Tibial nerve (tissue), 4 donors: Measurements from ENCODE around the gene DNAL4. TPM values are rescaled to one million over a fixed set of nuclear protein-coding genes. Genes with fewer than 3 reads are reported as not detected.

Source experiments
- DNase-seq, 2 donors: peaks; one replicate each; pipeline ENCODE4 v3.0.0-alpha.2; 2019; ENCODE audit warnings: low spot score in 2 of 2
- H3K27ac ChIP-seq, 4 donors: fragments of 200-600 bp; sonication (generic) in 3 of 4; one replicate each; pipeline ENCODE4 v1.5.1; 2017 to 2019; ENCODE audit warnings: mild to moderate bottlenecking in 1 of 4
- H3K27me3 ChIP-seq, 2 donors: fragments of 200-600 bp; sonication (generic) in 1 of 2; one replicate each; pipeline versions ENCODE4 v1.5.1 to v1.6.0; 2017 to 2019
- H3K36me3 ChIP-seq, 3 donors: fragments of 200-600 bp; sonication (generic); one replicate each; pipeline ENCODE4 v1.5.1; 2018 to 2019
- H3K4me1 ChIP-seq, 4 donors: fragments of 200-600 bp; sonication (generic) in 3 of 4; one replicate each; pipeline ENCODE4 v1.5.1; 2017 to 2019
- H3K4me3 ChIP-seq, 4 donors: fragments of 200-600 bp; sonication (generic) in 3 of 4; one replicate each; pipeline ENCODE4 v1.5.1; 2017 to 2019; ENCODE audit warnings: mild to moderate bottlenecking in 1 of 4, moderate library complexity in 1 of 4
- H3K9me3 ChIP-seq, 4 donors: fragments of 200-600 bp; sonication (generic) in 3 of 4; one replicate each; pipeline ENCODE4 v1.5.1; 2017 to 2019
- CTCF ChIP-seq, 5 experiments: fragments of 200-600 bp in 3 of 5; fragments of 450-650 bp in 2 of 5; sonication (generic) in 3 of 5; IDR thresholded peaks; one replicate each; pipeline ENCODE4 v1.5.1; 2016 to 2019; ENCODE audit warnings: antibody characterized with exemption in 5 of 5, mild to moderate bottlenecking in 3 of 5, moderate library complexity in 2 of 5
- EP300 ChIP-seq, 2 donors: sonication (generic); formaldehyde crosslinking; IDR thresholded peaks; one replicate each; pipeline ENCODE4 v1.6.1; 2017; ENCODE audit warnings: antibody characterized with exemption in 2 of 2, mild to moderate bottlenecking in 1 of 2
- POLR2A ChIP-seq, 2 donors: fragments of 450-650 bp; IDR thresholded peaks; one replicate each; pipeline ENCODE4 v1.6.1; 2017; ENCODE audit warnings: antibody characterized with exemption in 2 of 2, mild to moderate bottlenecking in 2 of 2, moderate library complexity in 2 of 2
- WGBS, 2 donors: methylation state at CpG; one replicate each; pipeline ENCODE4 v1.1.5; 2018; 5-methylcytosine and 5-hydroxymethylcytosine counted together
- total RNA-seq, 4 donors: library from RNA; depleted of rRNA; stranded (reverse); fragments of >200 nt; gene quantifications; one replicate each; pipeline ENCODE4 v1.1.0, GENCODE V29; 2016

Gene DNAL4
- total RNA-seq, 4 donors from 2014 or later: 14.7 to 17.7 (median 17.1) TPM

DNA sequence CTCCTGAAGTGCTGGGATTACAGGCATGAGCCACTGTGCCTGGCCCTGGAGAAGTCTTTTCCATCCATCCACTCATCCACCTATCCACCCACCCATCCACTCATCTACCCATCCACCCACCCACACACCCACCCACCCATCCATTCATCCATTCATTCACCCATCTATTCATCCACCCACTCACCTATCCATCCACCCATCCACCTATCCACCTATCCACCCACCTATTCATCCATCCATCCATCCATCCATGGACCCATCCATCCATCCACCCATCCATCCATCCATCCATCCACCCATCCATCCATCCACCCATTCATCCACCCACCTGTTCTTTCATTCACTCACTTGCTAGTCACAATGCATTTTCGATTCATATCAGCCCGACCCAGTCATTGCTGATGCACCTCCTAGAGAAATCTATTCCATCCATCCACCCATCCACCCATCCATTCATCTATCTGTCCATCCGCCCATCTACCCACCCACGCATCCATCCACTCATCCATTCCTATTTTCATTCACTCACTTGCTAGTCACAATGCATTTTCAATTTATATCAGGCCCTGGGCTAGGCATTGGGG is 20.5 kb downstream of the DNAL4 start:
- no peaks in the 10 kb centered on the region for H3K9me3 ChIP-seq
- peaks cover 0 to 7% (median 0%) of the 10 kb centered on the region in 4 donors for H3K4me1 ChIP-seq
- peaks cover 0 to 17% (median 0%) of the 10 kb centered on the region in 3 donors for H3K36me3 ChIP-seq
- 93 to 94% methylated on average over 4 of the region's 4 CpGs for WGBS, 2 donors
- no peaks in the 10 kb centered on the region for H3K27me3 ChIP-seq
- DNase-seq: no peak
- TF ChIP-seq EP300 (IDR thresholded peaks at IDR 0.05): no peak
- no peak for TF ChIP-seq CTCF (IDR thresholded peaks at IDR 0.05)
- no peak for TF ChIP-seq POLR2A (IDR thresholded peaks at IDR 0.05)
- H3K4me3 ChIP-seq: no peak overlapping the region
- no peak overlapping the region for H3K27ac ChIP-seq

DNA sequence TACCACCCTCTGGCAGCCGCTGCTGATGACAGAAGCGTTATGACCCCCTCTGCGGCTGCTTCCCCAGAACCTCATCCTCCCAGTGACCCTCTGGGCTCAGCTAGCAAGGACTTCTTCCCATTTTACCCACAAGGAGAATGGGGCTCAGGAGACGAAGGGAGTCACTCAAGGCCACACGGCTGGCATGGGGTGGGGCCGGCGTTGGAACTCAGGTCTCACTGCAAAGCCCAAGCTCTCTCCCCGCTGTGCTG is 21.4 kb downstream of the DNAL4 start:
- 82 to 84% methylated on average over 8 of the region's 8 CpGs for WGBS, 2 donors
- H3K27me3 ChIP-seq: no peaks in the 10 kb centered on the region
- H3K27ac ChIP-seq: no peak overlapping the region
- H3K36me3 ChIP-seq: peaks cover 0 to 8% (median 0%) of the 10 kb centered on the region in 3 donors
- no peak for TF ChIP-seq POLR2A (IDR thresholded peaks at IDR 0.05)
- TF ChIP-seq EP300 (IDR thresholded peaks at IDR 0.05): no peak
- TF ChIP-seq CTCF (IDR thresholded peaks at IDR 0.05): no peak
- DNase-seq: no peak
- H3K4me1 ChIP-seq: peaks cover 0 to 7% (median 0%) of the 10 kb centered on the region in 4 donors
- H3K4me3 ChIP-seq: no peak overlapping the region
- H3K9me3 ChIP-seq: no peaks in the 10 kb centered on the region

DNA sequence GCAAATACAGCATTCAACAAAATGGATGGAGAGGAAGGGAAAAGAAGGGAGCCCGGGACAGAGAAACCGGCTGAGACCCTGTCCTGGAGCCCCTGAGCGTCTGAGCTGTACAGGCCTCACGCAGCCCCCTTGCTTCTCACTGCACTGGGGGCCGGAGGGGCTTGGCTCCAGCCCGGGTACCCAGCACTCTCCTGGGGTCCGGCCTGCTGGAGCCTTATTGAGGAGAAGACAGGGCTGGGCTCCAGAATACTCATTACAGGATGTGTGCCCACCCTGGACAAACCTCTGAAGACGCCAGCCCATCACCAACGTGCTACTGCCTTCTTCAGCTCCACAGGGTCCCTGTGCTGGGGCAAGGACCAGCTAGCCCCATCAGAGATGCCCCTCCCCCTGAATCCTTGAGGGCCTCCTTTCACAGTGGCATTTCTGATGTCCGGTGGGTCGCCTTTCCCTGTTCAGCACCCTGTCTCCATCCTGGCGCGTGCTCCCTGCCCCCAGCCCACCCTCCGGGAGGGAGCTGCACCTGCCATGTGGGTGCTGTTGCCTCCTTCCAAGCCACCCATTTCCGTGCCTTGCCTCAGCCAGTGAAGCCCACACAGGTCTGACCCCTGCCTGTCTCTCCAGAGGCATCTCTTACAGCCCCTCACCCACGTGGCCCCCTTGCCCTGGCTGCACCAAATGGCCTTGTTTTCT is 23.5 kb downstream of the DNAL4 start:
- Histone ChIP-seq H3K4me1 (peaks cover 0 to 12% (median 0%) of the 10 kb centered on the region in 4 donors), H3K27me3 (no peaks in the 10 kb centered on the region), H3K4me3 (no peak overlapping the region), H3K36me3 (no peaks in the 10 kb centered on the region), H3K27ac (no peak overlapping the region), H3K9me3 (no peaks in the 10 kb centered on the region)
- no peak for DNase-seq
- WGBS, 2 donors: 84 to 89% methylated on average over 16 of the region's 16 CpGs
- no peak for TF ChIP-seq POLR2A (IDR thresholded peaks at IDR 0.05)
- TF ChIP-seq CTCF (IDR thresholded peaks at IDR 0.05): no peak
- no peak for TF ChIP-seq EP300 (IDR thresholded peaks at IDR 0.05)

DNA sequence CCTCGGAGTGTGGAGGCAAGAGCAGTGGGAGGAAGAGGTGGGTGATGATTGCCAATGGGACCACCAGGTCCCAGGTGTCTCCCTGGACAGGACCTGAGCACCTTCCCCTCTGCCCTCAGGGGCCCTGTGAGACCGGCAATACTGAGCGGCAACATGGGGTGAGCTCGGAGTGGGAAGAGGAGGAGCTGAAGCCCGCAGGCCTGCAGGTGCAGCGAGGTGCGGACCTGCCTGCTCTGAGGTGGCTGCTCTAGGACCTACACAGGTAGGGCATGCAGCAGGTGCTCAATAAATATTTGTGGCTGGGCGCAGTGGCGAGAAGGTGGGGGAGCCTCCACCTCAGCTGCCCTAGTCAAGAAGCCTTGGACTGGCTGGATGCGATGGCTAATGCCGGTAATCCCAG is 25.9 kb downstream of the DNAL4 start:
- Histone ChIP-seq H3K36me3 (no peaks in the 10 kb centered on the region), H3K27me3 (no peaks in the 10 kb centered on the region), H3K27ac (no peak overlapping the region), H3K4me1 (peaks cover 0 to 18% (median 2%) of the 10 kb centered on the region in 4 donors), H3K9me3 (no peaks in the 10 kb centered on the region), H3K4me3 (no peak overlapping the region)
- TF ChIP-seq EP300 (IDR thresholded peaks at IDR 0.05): no peak
- no peak for TF ChIP-seq POLR2A (IDR thresholded peaks at IDR 0.05)
- TF ChIP-seq CTCF (IDR thresholded peaks at IDR 0.05): no peak
- no peak for DNase-seq
- 91 to 92% methylated on average over 11 of the region's 11 CpGs for WGBS, 2 donors

- Histone ChIP-seq H3K4me3 (no peak overlapping the region), H3K27me3 (no peaks in the 10 kb centered on the region), H3K9me3 (no peaks in the 10 kb centered on the region), H3K4me1 (peaks cover 0 to 25% (median 2%) of the 10 kb centered on the region in 4 donors), H3K36me3 (no peaks in the 10 kb centered on the region), H3K27ac (no peak overlapping the region)
- no peak for DNase-seq
- no peak for TF ChIP-seq POLR2A (IDR thresholded peaks at IDR 0.05)
- TF ChIP-seq CTCF (IDR thresholded peaks at IDR 0.05): no peak
- TF ChIP-seq EP300 (IDR thresholded peaks at IDR 0.05): no peak
- 75 to 85% methylated on average over 9 of the region's 9 CpGs for WGBS, 2 donors
Measured at GRCh38 chr22:38767313-38767712, 26.6 kb downstream of the DNAL4 start.
